Right lobe of liver (tissue), 6 donors: ENCODE results near the gene RAB34. TPM values are rescaled to one million over a fixed set of nuclear protein-coding genes. Genes with fewer than 3 reads are reported as not detected.

Source experiments
- ATAC-seq, 4 donors: fragments of 200-7000 bp; cut with Tn5 transposase; one replicate each; pipeline ENCODE4 v1.9.1; 2020; ENCODE audit warnings: mild to moderate bottlenecking in 4 of 4, moderate library complexity in 4 of 4
- DNase-seq, 3 donors: peaks; one replicate each; pipeline ENCODE4 v3.0.0-alpha.2; 2020
- H3K27ac ChIP-seq, 3 donors: fragments of 200-600 bp; one replicate each; pipeline ENCODE4 v1.8.0; 2022
- H3K27me3 ChIP-seq, 2 donors: fragments of 200-600 bp; one replicate each; pipeline ENCODE4 v1.8.0; 2022
- H3K36me3 ChIP-seq, 4 donors: fragments of 200-600 bp; sonication (generic) in 1 of 4; one replicate each; pipeline versions ENCODE4 v1.5.1 to v1.8.0; 2017 to 2022; ENCODE audit warnings: control low read depth in 1 of 4
- H3K4me1 ChIP-seq, 4 donors: fragments of 200-600 bp; sonication (generic) in 1 of 4; one replicate each; pipeline versions ENCODE4 v1.5.1 to v1.8.0; 2017 to 2022; ENCODE audit warnings: control low read depth in 1 of 4
- H3K4me3 ChIP-seq, 3 donors: fragments of 200-600 bp; one replicate each; pipeline ENCODE4 v1.8.0; 2022
- H3K9me3 ChIP-seq, 4 donors: fragments of 200-600 bp; sonication (generic) in 1 of 4; one replicate each; pipeline versions ENCODE4 v1.5.1 to v1.8.0; 2017 to 2022; ENCODE audit warnings: control low read depth in 1 of 4
- POLR2A ChIP-seq: fragments of 450-650 bp; IDR thresholded peaks from one replicate; pipeline ENCODE4 v1.6.1; 2017; ENCODE audit warnings: antibody characterized with exemption, mild to moderate bottlenecking
- WGBS: methylation state at CpG from one replicate; pipeline ENCODE4 v1.1.6; 2018; ENCODE audit warnings: low coverage, low lambda C conversion rate; ENCODE audit not compliant: insufficient coverage; ENCODE audit errors: missing lambda C conversion rate; 5-methylcytosine and 5-hydroxymethylcytosine counted together
- intact Hi-C, 2 donors: fragments of 100-400 bp; cut with DNase I; formaldehyde crosslinking; loops; one replicate each; pipeline versions ENCODE4 v1.11.2 to v1.14.1; 2022
- total RNA-seq, 6 experiments: library from RNA; depleted of rRNA in 2 of 6; stranded (reverse); fragments of >200 nt in 2 of 6; fragmentation: NEBNext Ultra II Directional in 3 of 6; extraction: Animal tissue kit (Norgen Biotek cat#: 25700) in 3 of 6; gene quantifications; one replicate each; pipeline versions ENCODE4 v1.1.0 to v1.2.4, GENCODE V29; 2016 to 2023
- TF ChIP-seq, protein P1 (sequence below), 4 donors: fragments of 200-600 bp in 3 of 4; fragments of 450-650 bp in 1 of 4; IDR thresholded peaks; one replicate each; pipeline versions ENCODE4 v1.5.1 to v1.8.0; 2016 to 2022; ENCODE audit warnings: antibody characterized with exemption in 4 of 4, mild to moderate bottlenecking in 2 of 4
- donor health status: DM: no; HTN: yes; CAD: no.
- donor health status: DM: no; HTN: no; CAD: no.
- donor health status: DM: no; HTN: no; CAD: no.
- donor health status: DM: no; HTN: yes; CAD: no.
- donor health status: DM: no; HTN: yes; CAD: no.

Gene RAB34
- total RNA-seq, 6 experiments from 2014 or later = 2.5 to 12.5 (median 4.7) TPM

GRCh38 chr17:28744104-28744971, 26.7 kb upstream of the RAB34 start:
- Histone ChIP-seq H3K9me3 (no peaks in the 10 kb centered on the region), H3K27me3 (no peaks in the 10 kb centered on the region), H3K4me3 (peak overlapping the region; percentile 87 to 91 (median 89)), H3K27ac (peak overlapping the region; percentile 96 to 98 (median 97)), H3K36me3 (peaks cover 5 to 24% (median 9%) of the 10 kb centered on the region in 4 donors), H3K4me1 (peaks cover 0 to 29% (median 13%) of the 10 kb centered on the region in 4 donors)
- 0% methylated on average over 20 of the region's 61 CpGs for WGBS
- ATAC-seq (peak; percentile 8 to 42 (median 24)), DNase-seq (peak; percentile 68 to 79 (median 76))
- intact Hi-C loops = no loop called here
- TF ChIP-seq POLR2A = no peak
- TF ChIP-seq, protein P1, sequence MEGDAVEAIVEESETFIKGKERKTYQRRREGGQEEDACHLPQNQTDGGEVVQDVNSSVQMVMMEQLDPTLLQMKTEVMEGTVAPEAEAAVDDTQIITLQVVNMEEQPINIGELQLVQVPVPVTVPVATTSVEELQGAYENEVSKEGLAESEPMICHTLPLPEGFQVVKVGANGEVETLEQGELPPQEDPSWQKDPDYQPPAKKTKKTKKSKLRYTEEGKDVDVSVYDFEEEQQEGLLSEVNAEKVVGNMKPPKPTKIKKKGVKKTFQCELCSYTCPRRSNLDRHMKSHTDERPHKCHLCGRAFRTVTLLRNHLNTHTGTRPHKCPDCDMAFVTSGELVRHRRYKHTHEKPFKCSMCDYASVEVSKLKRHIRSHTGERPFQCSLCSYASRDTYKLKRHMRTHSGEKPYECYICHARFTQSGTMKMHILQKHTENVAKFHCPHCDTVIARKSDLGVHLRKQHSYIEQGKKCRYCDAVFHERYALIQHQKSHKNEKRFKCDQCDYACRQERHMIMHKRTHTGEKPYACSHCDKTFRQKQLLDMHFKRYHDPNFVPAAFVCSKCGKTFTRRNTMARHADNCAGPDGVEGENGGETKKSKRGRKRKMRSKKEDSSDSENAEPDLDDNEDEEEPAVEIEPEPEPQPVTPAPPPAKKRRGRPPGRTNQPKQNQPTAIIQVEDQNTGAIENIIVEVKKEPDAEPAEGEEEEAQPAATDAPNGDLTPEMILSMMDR (IDR thresholded peaks at IDR 0.05) = no peak

GRCh38 chr17:28743243-28744103, 25.8 kb upstream of the RAB34 start, which contains the start of gene TRAF4:
TSS of gene TRAF4 (plus strand) at chr17:28744011. CDS start at chr17:28744113, 102 bp downstream.
- peak within 1 kb of the TSS; percentile 87 to 91 (median 89) for H3K4me3 ChIP-seq
- H3K27me3 ChIP-seq = no peaks in the 10 kb centered on the region
- no peaks in the 10 kb centered on the region for H3K9me3 ChIP-seq
- intact Hi-C loops = no loop called here
- DNase-seq = peak; percentile 82 to 87 (median 83)
- H3K36me3 ChIP-seq = peaks cover 5 to 15% (median 8%) of the 10 kb centered on the region in 4 donors
- H3K4me1 ChIP-seq = peaks cover 0 to 29% (median 13%) of the 10 kb centered on the region in 4 donors
- peak within 1 kb of the TSS; percentile 96 to 98 (median 97) for H3K27ac ChIP-seq
- TF ChIP-seq POLR2A = peak; percentile 99
- TF ChIP-seq, protein P1 (IDR thresholded peaks at IDR 0.05) = peak in 3 of 4 donors; percentile 7 to 37 (median 27)
- ATAC-seq = peak; percentile 68 to 84 (median 78)
- 0% methylated on average over 8 of the region's 70 CpGs for WGBS

GRCh38 chr17:28741358-28742349, 24.0 kb upstream of the RAB34 start:
- H3K27me3 ChIP-seq = no peaks in the 10 kb centered on the region
- ATAC-seq (no peak), DNase-seq (peak in 1 of 3 donors; percentile 39)
- TF ChIP-seq, protein P1 (IDR thresholded peaks at IDR 0.05) = no peak
- no peak for TF ChIP-seq POLR2A
- no peaks in the 10 kb centered on the region for H3K9me3 ChIP-seq
- no peaks in the 10 kb centered on the region for H3K36me3 ChIP-seq
- no peak overlapping the region for H3K27ac ChIP-seq
- no peak overlapping the region for H3K4me3 ChIP-seq
- H3K4me1 ChIP-seq = peaks cover 0 to 25% (median 8%) of the 10 kb centered on the region in 4 donors
- 89% methylated on average over 9 of the region's 19 CpGs for WGBS
- intact Hi-C loops = no loop called here
